Measurements from ENCODE around the gene UROS.

The UROS gene

GRCh38 chr10:125782054-125782453 lies 41.0 kb downstream of the UROS start:
- H3K27me3 ChIP-seq (ENCODE audit: insufficient read depth, low read length) = no peaks in the 10 kb centered on the region
- no peaks in the 10 kb centered on the region for H3K36me3 ChIP-seq (ENCODE audit: insufficient read depth, low read depth, low read length)
- no peaks in the 10 kb centered on the region for H3K4me1 ChIP-seq (ENCODE audit: insufficient read depth, low read length)
- no peak overlapping the region for H3K27ac ChIP-seq (ENCODE audit: low read length)
- no peak overlapping the region for H3K9ac ChIP-seq (ENCODE audit: low read depth, low read length)
- H3K9me3 ChIP-seq (ENCODE audit: insufficient read depth, low read depth, low read length) = no peaks in the 10 kb centered on the region; the same call in 1 of the 2 replicates
- no peak overlapping the region for H3K4me3 ChIP-seq (ENCODE audit: low read length)

GRCh38 chr10:125781374-125781773 lies 41.7 kb downstream of the UROS start:
- Histone ChIP-seq H3K27ac (ENCODE audit: low read length) (no peak overlapping the region), H3K4me3 (ENCODE audit: low read length) (no peak overlapping the region), H3K9me3 (ENCODE audit: insufficient read depth, low read depth, low read length) (no peaks in the 10 kb centered on the region; the same call in 1 of the 2 replicates), H3K4me1 (ENCODE audit: insufficient read depth, low read length) (no peaks in the 10 kb centered on the region), H3K9ac (ENCODE audit: low read depth, low read length) (no peak overlapping the region), H3K27me3 (ENCODE audit: insufficient read depth, low read length) (no peaks in the 10 kb centered on the region), H3K36me3 (ENCODE audit: insufficient read depth, low read depth, low read length) (no peaks in the 10 kb centered on the region)

DNA sequence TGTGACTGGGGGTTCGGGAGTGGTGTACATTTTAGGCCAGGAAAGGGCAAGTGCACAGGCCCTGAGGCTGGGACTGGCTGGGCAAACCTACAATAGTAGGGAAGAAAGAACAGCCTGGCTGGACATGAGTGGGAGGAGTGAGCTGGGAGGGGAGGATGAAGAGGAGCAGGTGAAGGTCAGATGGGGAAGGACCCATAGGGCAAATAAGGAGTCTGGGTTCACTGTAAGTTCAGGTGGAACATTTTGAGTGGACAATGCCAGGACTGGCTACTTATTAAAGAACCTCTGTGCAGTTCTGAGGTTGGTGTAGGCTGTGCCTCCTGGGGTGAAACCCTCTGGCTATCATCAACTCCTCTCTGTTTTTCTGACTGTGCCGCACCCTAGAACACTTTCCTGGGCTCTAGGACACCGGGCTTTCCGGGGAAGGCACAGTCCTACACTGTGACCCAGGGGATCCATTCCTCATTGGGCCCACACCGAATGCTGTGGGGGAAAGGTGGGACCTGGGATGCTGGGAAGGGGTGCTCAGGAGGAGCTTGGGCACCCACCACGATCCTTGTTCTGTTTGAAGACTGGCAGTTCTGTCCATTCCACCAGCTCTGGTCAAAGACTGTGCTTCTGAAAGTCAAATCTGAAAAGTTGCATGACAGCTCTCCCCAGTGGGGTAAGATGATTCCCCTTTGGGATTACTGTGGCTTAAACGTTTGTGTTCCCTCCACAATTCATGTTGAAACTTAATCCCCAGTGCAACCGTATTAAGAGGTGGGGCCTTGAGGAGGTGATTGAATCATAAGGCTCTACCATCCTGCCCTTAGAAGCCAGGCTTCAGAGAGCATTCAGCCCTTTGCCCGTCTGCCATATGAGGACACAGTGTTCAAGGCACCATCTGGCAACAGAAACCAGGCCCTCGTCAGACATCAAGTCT lies 43.4 kb downstream of the UROS start:
- H3K4me3 ChIP-seq (ENCODE audit: low read length) = no peak overlapping the region
- no peaks in the 10 kb centered on the region for H3K4me1 ChIP-seq (ENCODE audit: insufficient read depth, low read length)
- no peak overlapping the region for H3K27ac ChIP-seq (ENCODE audit: low read length)
- no peaks in the 10 kb centered on the region for H3K27me3 ChIP-seq (ENCODE audit: insufficient read depth, low read length)
- H3K9ac ChIP-seq (ENCODE audit: low read depth, low read length) = no peak overlapping the region
- no peaks in the 10 kb centered on the region; the same call in 1 of the 2 replicates for H3K9me3 ChIP-seq (ENCODE audit: insufficient read depth, low read depth, low read length)
- no peaks in the 10 kb centered on the region for H3K36me3 ChIP-seq (ENCODE audit: insufficient read depth, low read depth, low read length)

DNA sequence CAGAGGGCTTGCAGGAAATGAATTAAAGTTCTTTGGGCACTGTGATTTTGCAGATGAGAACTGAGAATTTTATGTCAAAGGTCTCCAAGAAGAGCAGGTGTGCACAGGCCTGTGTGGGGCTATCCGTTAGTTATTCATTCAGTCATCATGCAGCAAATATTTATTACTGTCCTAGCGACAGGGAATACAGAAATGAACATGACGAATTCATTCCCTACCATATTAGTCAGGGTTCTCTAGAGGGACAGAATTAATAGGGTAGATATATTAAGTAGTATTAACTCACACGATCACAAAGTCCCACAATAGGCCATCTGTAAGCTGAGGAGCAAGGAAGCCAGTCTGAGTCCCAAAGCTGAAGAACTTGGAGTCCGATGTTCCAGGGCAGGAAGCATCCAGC lies 44.5 kb downstream of the UROS start:
- Histone ChIP-seq H3K27ac (ENCODE audit: low read length) (no peak overlapping the region), H3K36me3 (ENCODE audit: insufficient read depth, low read depth, low read length) (no peaks in the 10 kb centered on the region), H3K4me3 (ENCODE audit: low read length) (no peak overlapping the region), H3K9ac (ENCODE audit: low read depth, low read length) (no peak overlapping the region), H3K4me1 (ENCODE audit: insufficient read depth, low read length) (no peaks in the 10 kb centered on the region), H3K9me3 (ENCODE audit: insufficient read depth, low read depth, low read length) (no peaks in the 10 kb centered on the region; the same call in 1 of the 2 replicates), H3K27me3 (ENCODE audit: insufficient read depth, low read length) (no peaks in the 10 kb centered on the region)

DNA sequence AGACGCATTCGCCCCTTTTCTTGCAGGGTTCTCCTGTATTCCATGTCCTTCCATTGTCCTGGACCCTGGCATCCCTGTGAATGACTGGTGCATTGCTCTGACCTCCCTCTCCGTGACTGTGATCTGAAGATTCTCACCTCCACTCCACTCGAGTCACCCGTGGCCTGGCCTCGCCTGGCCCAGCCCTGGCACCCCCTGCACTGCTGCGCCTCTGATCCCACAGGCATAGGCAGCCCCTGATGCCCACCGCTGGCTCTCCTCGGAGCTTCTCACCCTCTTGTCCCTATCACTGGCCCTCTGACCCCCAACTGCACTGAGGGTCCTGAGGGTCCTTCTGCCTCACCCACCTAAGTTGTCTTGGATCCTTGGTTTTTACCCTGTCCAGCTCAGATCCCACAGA lies 45.3 kb downstream of the UROS start:
- no peak overlapping the region for H3K9ac ChIP-seq (ENCODE audit: low read depth, low read length)
- no peaks in the 10 kb centered on the region for H3K36me3 ChIP-seq (ENCODE audit: insufficient read depth, low read depth, low read length)
- no peak overlapping the region for H3K4me3 ChIP-seq (ENCODE audit: low read length)
- no peak overlapping the region for H3K27ac ChIP-seq (ENCODE audit: low read length)
- H3K9me3 ChIP-seq (ENCODE audit: insufficient read depth, low read depth, low read length) = no peaks in the 10 kb centered on the region; the same call in 1 of the 2 replicates
- no peaks in the 10 kb centered on the region for H3K4me1 ChIP-seq (ENCODE audit: insufficient read depth, low read length)
- no peaks in the 10 kb centered on the region for H3K27me3 ChIP-seq (ENCODE audit: insufficient read depth, low read length)

GRCh38 chr10:125775491-125776106 lies 47.5 kb downstream of the UROS start, which contains the start of gene MMP21:
Gene MMP21 (minus strand): TSS chr10:125775821. CDS start chr10:125775821, 0 bp downstream.
- Histone ChIP-seq H3K4me1 (ENCODE audit: insufficient read depth, low read length) (no peaks in the 10 kb centered on the region), H3K27ac (ENCODE audit: low read length) (no peak within 1 kb of the TSS), H3K9ac (ENCODE audit: low read depth, low read length) (no peak within 1 kb of the TSS), H3K4me3 (ENCODE audit: low read length) (no peak within 1 kb of the TSS), H3K9me3 (ENCODE audit: insufficient read depth, low read depth, low read length) (no peaks in the 10 kb centered on the region; the same call in 1 of the 2 replicates), H3K36me3 (ENCODE audit: insufficient read depth, low read depth, low read length) (no peaks in the 10 kb centered on the region), H3K27me3 (ENCODE audit: insufficient read depth, low read length) (no peaks in the 10 kb centered on the region)

DNA sequence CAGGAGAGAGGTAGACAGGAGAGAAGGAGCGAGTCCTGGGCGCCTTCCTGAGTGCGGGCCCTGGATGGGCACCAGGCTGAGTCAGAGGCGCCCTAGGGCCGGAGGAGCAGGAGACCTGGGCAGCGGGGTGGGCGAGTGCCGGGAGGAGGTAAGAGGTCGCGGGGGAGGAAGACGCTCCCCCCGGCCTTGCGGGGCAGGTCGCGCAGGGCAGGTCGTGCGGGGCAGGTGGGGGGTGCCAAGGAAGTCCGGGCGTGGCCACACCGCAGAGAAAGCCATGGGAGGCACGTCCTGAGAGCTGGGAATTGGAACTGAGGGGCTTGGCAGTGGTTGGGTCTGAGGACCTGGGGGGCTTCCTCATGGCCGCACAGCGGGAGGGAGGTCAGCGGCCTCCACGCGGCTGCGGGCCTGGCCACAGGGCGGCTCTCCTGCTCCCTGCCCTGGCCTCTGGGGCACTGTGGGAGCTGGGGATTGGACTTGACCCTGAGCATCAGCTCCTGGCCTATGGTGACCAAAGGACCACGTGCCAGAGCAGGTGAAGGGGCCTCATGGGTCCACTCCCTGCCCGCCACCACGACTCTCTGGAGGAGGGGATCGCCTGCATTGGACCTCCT lies 48.4 kb downstream of the UROS start:
- Histone ChIP-seq H3K9ac (ENCODE audit: low read depth, low read length) (no peak overlapping the region), H3K4me1 (ENCODE audit: insufficient read depth, low read length) (no peaks in the 10 kb centered on the region), H3K4me3 (ENCODE audit: low read length) (no peak overlapping the region), H3K27me3 (ENCODE audit: insufficient read depth, low read length) (no peaks in the 10 kb centered on the region), H3K27ac (ENCODE audit: low read length) (no peak overlapping the region), H3K9me3 (ENCODE audit: insufficient read depth, low read depth, low read length) (no peaks in the 10 kb centered on the region), H3K36me3 (ENCODE audit: insufficient read depth, low read depth, low read length) (no peaks in the 10 kb centered on the region)

GRCh38 chr10:125773687-125774543 lies 49.1 kb downstream of the UROS start:
- Histone ChIP-seq H3K27ac (ENCODE audit: low read length) (no peak overlapping the region), H3K9me3 (ENCODE audit: insufficient read depth, low read depth, low read length) (no peaks in the 10 kb centered on the region), H3K9ac (ENCODE audit: low read depth, low read length) (no peak overlapping the region), H3K27me3 (ENCODE audit: insufficient read depth, low read length) (no peaks in the 10 kb centered on the region), H3K4me1 (ENCODE audit: insufficient read depth, low read length) (no peaks in the 10 kb centered on the region), H3K36me3 (ENCODE audit: insufficient read depth, low read depth, low read length) (no peaks in the 10 kb centered on the region), H3K4me3 (ENCODE audit: low read length) (no peak overlapping the region)

GRCh38 chr10:125772864-125773180 lies 50.2 kb downstream of the UROS start:
- no peaks in the 10 kb centered on the region for H3K4me1 ChIP-seq (ENCODE audit: insufficient read depth, low read length)
- no peaks in the 10 kb centered on the region for H3K36me3 ChIP-seq (ENCODE audit: insufficient read depth, low read depth, low read length)
- no peak overlapping the region for H3K9ac ChIP-seq (ENCODE audit: low read depth, low read length)
- no peak overlapping the region for H3K27ac ChIP-seq (ENCODE audit: low read length)
- no peaks in the 10 kb centered on the region for H3K9me3 ChIP-seq (ENCODE audit: insufficient read depth, low read depth, low read length)
- no peaks in the 10 kb centered on the region for H3K27me3 ChIP-seq (ENCODE audit: insufficient read depth, low read length)
- no peak overlapping the region for H3K4me3 ChIP-seq (ENCODE audit: low read length)

- Histone ChIP-seq H3K27ac (ENCODE audit: low read length) (no peak overlapping the region), H3K9me3 (ENCODE audit: insufficient read depth, low read depth, low read length) (no peaks in the 10 kb centered on the region), H3K27me3 (ENCODE audit: insufficient read depth, low read length) (no peaks in the 10 kb centered on the region), H3K4me3 (ENCODE audit: low read length) (no peak overlapping the region), H3K9ac (ENCODE audit: low read depth, low read length) (no peak overlapping the region), H3K36me3 (ENCODE audit: insufficient read depth, low read depth, low read length) (no peaks in the 10 kb centered on the region), H3K4me1 (ENCODE audit: insufficient read depth, low read length) (no peaks in the 10 kb centered on the region)
Measured at GRCh38 chr10:125772112-125772863, 50.8 kb downstream of the UROS start.

GRCh38 chr10:125770844-125771243 lies 52.2 kb downstream of the UROS start:
- Histone ChIP-seq H3K4me3 (ENCODE audit: low read length) (no peak overlapping the region), H3K9me3 (ENCODE audit: insufficient read depth, low read depth, low read length) (no peaks in the 10 kb centered on the region), H3K27ac (ENCODE audit: low read length) (no peak overlapping the region), H3K36me3 (ENCODE audit: insufficient read depth, low read depth, low read length) (peaks cover 12% of the 10 kb centered on the region), H3K4me1 (ENCODE audit: insufficient read depth, low read length) (no peaks in the 10 kb centered on the region), H3K27me3 (ENCODE audit: insufficient read depth, low read length) (no peaks in the 10 kb centered on the region), H3K9ac (ENCODE audit: low read depth, low read length) (no peak overlapping the region)

Data from iPS-20b (cell line).